Muscle layer of colon (tissue), 2 donors: ENCODE data around the gene LGALS9.

Source experiments
- H3K27ac ChIP-seq: one replicate; pipeline ENCODE4 v1.7.0; 2013; ENCODE audit warnings: low read depth, mild to moderate bottlenecking, low read length, moderate library complexity
- H3K27me3 ChIP-seq, 2 donors: one replicate each; pipeline ENCODE4 v1.7.0; 2013; ENCODE audit warnings: low read length in 2 of 2, mild to moderate bottlenecking in 2 of 2; ENCODE audit not compliant: insufficient read depth in 2 of 2, control insufficient read depth in 1 of 2
- H3K36me3 ChIP-seq: one replicate; pipeline ENCODE4 v1.7.0; 2013; ENCODE audit warnings: mild to moderate bottlenecking, low read length; ENCODE audit not compliant: insufficient read depth
- H3K4me1 ChIP-seq: one replicate; pipeline ENCODE4 v1.7.0; 2013; ENCODE audit warnings: mild to moderate bottlenecking, low read length; ENCODE audit not compliant: insufficient read depth
- H3K4me3 ChIP-seq, 2 donors: one replicate each; pipeline ENCODE4 v1.7.0; 2013; ENCODE audit warnings: low read length in 2 of 2, low read depth in 1 of 2, mild to moderate bottlenecking in 1 of 2, moderate library complexity in 1 of 2
- H3K9ac ChIP-seq: one replicate; pipeline ENCODE4 v1.7.0; 2013; ENCODE audit warnings: low read length
- H3K9me3 ChIP-seq: one replicate; pipeline ENCODE4 v1.7.0; 2013; ENCODE audit warnings: mild to moderate bottlenecking, low read length
- donor health status: abdominal sarcoma.
- donor health status: Adenocarcinoma of cecum.

The LGALS9 gene

DNA sequence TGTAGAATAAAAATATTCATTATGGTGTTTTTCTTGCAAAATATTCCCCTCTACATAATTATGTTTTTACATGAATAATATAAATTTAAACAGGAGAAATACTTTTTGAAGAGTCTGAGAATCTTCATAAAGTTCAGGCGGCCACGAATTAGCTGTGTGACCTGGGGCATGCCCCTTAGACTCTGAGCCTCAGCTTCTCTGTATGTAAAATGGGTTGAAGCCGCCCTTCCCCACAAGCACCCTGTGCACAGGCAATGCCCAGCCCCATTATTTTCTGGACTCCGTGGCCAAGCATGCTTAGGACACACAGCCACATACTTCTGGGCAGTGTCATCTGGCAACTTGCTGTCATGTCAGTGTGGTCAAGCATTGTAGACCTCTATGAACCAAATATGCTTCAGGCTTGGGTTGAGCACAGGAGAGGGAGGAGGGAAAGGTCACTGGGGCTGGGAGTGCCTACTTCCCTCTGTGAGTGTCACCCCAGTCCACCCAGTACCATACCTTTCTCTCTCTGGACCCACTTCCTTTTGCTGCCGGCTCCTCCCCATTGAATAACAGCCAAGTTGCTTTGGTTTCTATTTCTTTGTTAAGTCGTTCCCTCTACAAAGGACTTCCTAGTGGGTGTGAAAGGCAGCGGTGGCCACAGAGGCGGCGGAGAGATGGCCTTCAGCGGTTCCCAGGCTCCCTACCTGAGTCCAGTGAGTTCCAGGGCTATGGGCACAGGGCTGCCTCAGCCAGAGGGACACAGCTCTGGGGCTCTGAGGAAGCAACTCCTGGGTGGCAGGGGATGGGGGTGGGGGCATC lies at the start of gene LGALS9:
LGALS9 (plus strand) TSS at position 582 of the 804 bp plus-strand sequence; CDS start at position 660, 78 bp downstream.
- Histone ChIP-seq H3K4me3 (peak within 1 kb of the TSS in 1 of 2 donors; percentile 35), H3K4me1 (peaks cover 22% of the 10 kb centered on the region), H3K9me3 (no peaks in the 10 kb centered on the region), H3K27me3 (no peaks in the 10 kb centered on the region), H3K9ac (no peak within 1 kb of the TSS), H3K36me3 (no peaks in the 10 kb centered on the region), H3K27ac (no peak within 1 kb of the TSS)

GRCh38 chr17:27582696-27583095 lies 48.3 kb upstream of the LGALS9 start:
- no peak overlapping the region for H3K27ac ChIP-seq
- H3K36me3 ChIP-seq = peaks cover 27% of the 10 kb centered on the region
- H3K9me3 ChIP-seq = no peaks in the 10 kb centered on the region
- H3K9ac ChIP-seq = no peak overlapping the region
- no peak overlapping the region for H3K4me3 ChIP-seq
- H3K27me3 ChIP-seq = no peaks in the 10 kb centered on the region
- peaks cover 10% of the 10 kb centered on the region for H3K4me1 ChIP-seq

DNA sequence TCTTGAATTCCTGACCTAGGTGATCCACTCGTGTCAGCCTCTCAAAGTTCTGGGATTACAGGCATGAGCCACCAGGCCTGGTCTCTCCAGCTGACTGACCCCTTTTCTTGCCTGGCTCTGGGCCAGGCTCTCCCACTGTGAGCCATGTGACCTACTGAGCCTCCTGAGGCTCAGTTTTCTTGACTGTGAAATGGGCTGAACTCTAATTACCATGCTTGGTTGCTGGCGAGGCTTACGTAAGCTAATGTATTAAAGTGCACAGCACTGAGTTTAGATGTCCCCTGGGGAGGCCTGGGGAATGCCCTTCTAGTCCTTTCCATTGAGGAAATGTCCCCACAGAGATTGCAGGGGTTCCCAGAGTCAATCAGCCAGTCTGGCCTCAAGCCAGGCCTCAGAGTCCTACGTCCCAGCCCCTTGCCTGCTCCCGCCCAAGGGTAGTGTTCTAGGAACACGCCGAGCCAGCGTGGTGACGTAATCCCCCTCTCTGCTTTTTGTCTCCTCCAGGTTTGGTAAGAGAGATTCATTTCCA lies 45.8 kb upstream of the LGALS9 start:
- no peaks in the 10 kb centered on the region for H3K9me3 ChIP-seq
- no peaks in the 10 kb centered on the region for H3K27me3 ChIP-seq
- H3K27ac ChIP-seq = no peak overlapping the region
- H3K4me1 ChIP-seq = no peaks in the 10 kb centered on the region
- no peak overlapping the region for H3K9ac ChIP-seq
- peaks cover 32% of the 10 kb centered on the region for H3K36me3 ChIP-seq
- no peak overlapping the region for H3K4me3 ChIP-seq

- Histone ChIP-seq H3K27ac (no peak overlapping the region), H3K4me1 (no peaks in the 10 kb centered on the region), H3K36me3 (peaks cover 32% of the 10 kb centered on the region), H3K9ac (no peak overlapping the region), H3K27me3 (no peaks in the 10 kb centered on the region), H3K9me3 (no peaks in the 10 kb centered on the region), H3K4me3 (no peak overlapping the region)
Measured at GRCh38 chr17:27585792-27586191, 45.2 kb upstream of the LGALS9 start.

DNA sequence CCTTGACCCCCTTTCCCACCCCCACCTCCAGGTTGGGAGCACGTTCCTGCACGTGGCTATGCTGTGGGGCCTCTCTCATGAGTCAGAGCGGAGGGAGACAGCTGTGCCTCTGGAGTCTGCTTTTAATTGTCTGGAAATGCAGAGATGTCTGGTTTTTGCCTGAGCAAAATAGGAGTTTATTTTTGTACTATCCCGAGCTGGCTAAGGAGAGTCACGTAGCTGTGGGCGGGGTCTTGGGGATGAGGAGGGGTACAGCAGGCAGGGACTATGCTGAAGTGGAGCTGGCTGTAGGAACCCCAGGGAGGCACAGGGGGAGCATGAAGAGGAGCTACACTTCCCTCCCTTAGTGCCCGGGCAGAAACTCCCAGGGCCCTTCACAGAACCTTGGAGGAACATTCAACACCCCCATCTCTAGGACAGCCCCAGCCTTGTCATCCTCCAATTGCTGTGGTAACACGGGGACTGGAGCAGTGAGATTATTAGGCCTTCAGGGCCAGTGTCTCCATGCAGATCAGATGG lies 44.7 kb upstream of the LGALS9 start:
- Histone ChIP-seq H3K4me1 (no peaks in the 10 kb centered on the region), H3K9ac (no peak overlapping the region), H3K9me3 (no peaks in the 10 kb centered on the region), H3K4me3 (no peak overlapping the region), H3K27me3 (no peaks in the 10 kb centered on the region), H3K36me3 (peaks cover 33% of the 10 kb centered on the region), H3K27ac (no peak overlapping the region)

- H3K36me3 ChIP-seq = peaks cover 44% of the 10 kb centered on the region
- no peaks in the 10 kb centered on the region for H3K27me3 ChIP-seq
- H3K4me3 ChIP-seq = no peak overlapping the region
- H3K9me3 ChIP-seq = no peaks in the 10 kb centered on the region
- no peaks in the 10 kb centered on the region for H3K4me1 ChIP-seq
- H3K9ac ChIP-seq = no peak overlapping the region
- no peak overlapping the region for H3K27ac ChIP-seq
Measured at GRCh38 chr17:27588354-27588753, 42.6 kb upstream of the LGALS9 start.

- H3K27ac ChIP-seq = no peak overlapping the region
- peaks cover 4% of the 10 kb centered on the region for H3K4me1 ChIP-seq
- no peak overlapping the region for H3K9ac ChIP-seq
- peaks cover 31% of the 10 kb centered on the region for H3K36me3 ChIP-seq
- no peaks in the 10 kb centered on the region for H3K27me3 ChIP-seq
- H3K9me3 ChIP-seq = no peaks in the 10 kb centered on the region
- no peak overlapping the region for H3K4me3 ChIP-seq
Measured at GRCh38 chr17:27590864-27591263, 40.1 kb upstream of the LGALS9 start.

DNA sequence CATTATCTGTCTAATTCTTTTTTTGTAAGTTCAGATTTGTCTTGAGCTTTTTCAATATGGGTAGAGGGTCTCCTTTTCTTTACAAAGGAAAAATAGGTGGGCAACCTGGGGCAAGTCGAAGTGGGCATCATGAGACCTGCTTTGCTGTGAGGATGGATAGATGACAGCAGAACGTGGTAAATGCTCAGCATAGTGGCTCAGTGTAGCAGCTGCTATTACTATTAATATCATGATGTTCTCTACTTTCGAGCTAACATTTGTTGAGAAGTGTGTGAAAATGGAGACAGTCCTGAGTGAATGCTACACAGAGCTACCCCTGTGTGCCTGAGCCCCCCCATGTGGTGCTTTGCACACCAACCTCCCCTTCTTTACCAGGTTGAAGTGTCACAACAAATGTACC lies 39.0 kb upstream of the LGALS9 start:
- H3K9ac ChIP-seq = no peak overlapping the region
- H3K36me3 ChIP-seq = peaks cover 26% of the 10 kb centered on the region
- H3K9me3 ChIP-seq = no peaks in the 10 kb centered on the region
- peaks cover 12% of the 10 kb centered on the region for H3K4me1 ChIP-seq
- H3K4me3 ChIP-seq = no peak overlapping the region
- no peaks in the 10 kb centered on the region for H3K27me3 ChIP-seq
- no peak overlapping the region for H3K27ac ChIP-seq

DNA sequence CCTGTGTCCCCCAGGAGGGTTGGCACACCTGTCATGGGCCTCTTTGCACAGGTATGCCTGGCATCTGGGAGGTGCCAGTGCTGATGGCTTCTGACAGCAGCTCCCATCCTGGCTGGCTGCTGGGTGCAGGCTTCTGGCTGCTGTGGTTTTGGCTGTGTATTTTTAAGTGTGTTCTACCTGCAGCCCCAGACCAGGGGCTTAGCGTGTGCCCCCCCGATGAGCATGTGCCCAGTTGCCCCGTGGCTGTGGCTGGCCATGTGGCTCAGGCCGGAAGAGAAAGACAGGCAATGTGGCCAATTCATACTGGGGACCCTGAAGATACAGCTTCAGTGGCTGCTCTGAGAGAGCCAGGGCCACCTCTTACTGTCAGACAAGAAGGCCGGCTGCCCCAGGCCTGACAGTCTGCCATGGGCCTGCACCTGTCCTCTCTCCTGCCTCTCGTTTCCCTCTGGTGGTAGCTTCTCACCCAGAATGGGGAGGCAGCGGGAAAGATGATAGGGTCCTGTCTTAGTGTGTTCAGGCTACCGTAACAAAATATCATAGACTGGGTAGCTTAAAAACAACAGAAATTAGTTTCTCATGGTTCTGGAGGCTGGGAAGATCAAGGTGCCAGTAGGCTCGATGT lies 37.6 kb upstream of the LGALS9 start:
- Histone ChIP-seq H3K9ac (no peak overlapping the region), H3K9me3 (no peaks in the 10 kb centered on the region), H3K27ac (no peak overlapping the region), H3K27me3 (no peaks in the 10 kb centered on the region), H3K36me3 (peaks cover 27% of the 10 kb centered on the region), H3K4me1 (peaks cover 12% of the 10 kb centered on the region), H3K4me3 (no peak overlapping the region)

- no peak overlapping the region for H3K4me3 ChIP-seq
- H3K27me3 ChIP-seq = no peaks in the 10 kb centered on the region
- H3K9ac ChIP-seq = no peak overlapping the region
- H3K9me3 ChIP-seq = no peaks in the 10 kb centered on the region
- no peak overlapping the region for H3K27ac ChIP-seq
- peaks cover 27% of the 10 kb centered on the region for H3K36me3 ChIP-seq
- H3K4me1 ChIP-seq = peaks cover 12% of the 10 kb centered on the region
Measured at GRCh38 chr17:27593857-27594255, 37.1 kb upstream of the LGALS9 start.

DNA sequence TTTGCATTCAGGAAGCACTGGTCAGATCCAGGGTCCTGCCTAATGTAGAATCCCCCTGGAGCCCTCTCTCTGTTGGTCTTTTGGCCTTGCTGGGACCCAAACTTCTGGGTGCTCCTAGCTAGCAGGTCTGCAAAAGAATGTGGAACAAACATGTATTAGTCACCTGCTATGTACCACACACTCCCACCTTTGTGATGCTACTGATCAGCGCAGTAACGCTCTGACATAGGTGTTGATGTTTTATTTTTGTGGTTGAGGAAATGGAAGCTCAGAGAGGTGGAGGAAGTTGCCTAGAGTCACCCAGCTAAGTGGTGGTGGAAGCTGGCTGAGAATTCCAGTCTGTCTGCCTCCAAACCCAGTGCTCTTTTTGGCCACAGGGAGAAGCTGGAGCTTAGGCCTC lies 35.8 kb upstream of the LGALS9 start:
- H3K36me3 ChIP-seq = peaks cover 27% of the 10 kb centered on the region
- no peak overlapping the region for H3K4me3 ChIP-seq
- no peaks in the 10 kb centered on the region for H3K9me3 ChIP-seq
- H3K27ac ChIP-seq = no peak overlapping the region
- H3K9ac ChIP-seq = no peak overlapping the region
- peaks cover 12% of the 10 kb centered on the region for H3K4me1 ChIP-seq
- H3K27me3 ChIP-seq = no peaks in the 10 kb centered on the region
